Heart right ventricle (tissue), 16 donors: ENCODE measurements around the gene DSTYK. TPM values are rescaled to one million over a fixed set of nuclear protein-coding genes. Genes with fewer than 3 reads are reported as not detected.
A peak's percentile ranks its signal among the peaks of the same experiment; 100 is the strongest.

Experiments
- ATAC-seq, 8 donors: fragments of 200-7000 bp; cut with Tn5 transposase; one replicate each; pipeline ENCODE4 v1.9.1; 2020; ENCODE audit warnings: mild to moderate bottlenecking in 8 of 8, moderate library complexity in 8 of 8, moderate number of reproducible peaks in 1 of 8
- DNase-seq, 2 donors: peaks; one replicate each; pipeline ENCODE4 v3.0.0-alpha.2; 2020
- H3K27ac ChIP-seq, 10 donors: fragments of 200-600 bp; sonication (generic) in 2 of 10; one replicate each; pipeline versions ENCODE4 v1.5.0 to v1.8.0; 2020 to 2022; ENCODE audit warnings: mild to moderate bottlenecking in 3 of 10
- H3K27me3 ChIP-seq, 7 donors: fragments of 200-600 bp; one replicate each; pipeline ENCODE4 v1.8.0; 2021 to 2022; ENCODE audit warnings: mild to moderate bottlenecking in 2 of 7
- H3K36me3 ChIP-seq, 9 donors: fragments of 200-600 bp; sonication (generic) in 1 of 9; one replicate each; pipeline versions ENCODE4 v1.5.0 to v1.8.0; 2020 to 2022; ENCODE audit warnings: mild to moderate bottlenecking in 2 of 9
- H3K4me1 ChIP-seq, 9 donors: fragments of 200-600 bp; sonication (generic) in 1 of 9; one replicate each; pipeline versions ENCODE4 v1.5.0 to v1.8.0; 2020 to 2022; ENCODE audit warnings: mild to moderate bottlenecking in 4 of 9
- H3K4me3 ChIP-seq, 10 donors: fragments of 200-600 bp; sonication (generic) in 2 of 10; one replicate each; pipeline versions ENCODE4 v1.5.0 to v1.8.0; 2020 to 2022; ENCODE audit warnings: mild to moderate bottlenecking in 7 of 10, moderate library complexity in 2 of 10
- H3K9me3 ChIP-seq, 11 donors: fragments of 200-600 bp in 10 of 11; sonication (generic) in 2 of 11; one replicate each; pipeline versions ENCODE4 v1.5.0 to v1.8.0; 2013 to 2022; ENCODE audit warnings: mild to moderate bottlenecking in 2 of 11, control low read depth in 1 of 11, moderate library complexity in 1 of 11
- WGBS, 2 donors: extraction: QIAGEN DNeasy Blood & Tissue Kit; methylation state at CpG; one replicate each; pipeline ENCODE4 v1.1.7; 2013; ENCODE audit warnings: inconsistent platforms in 1 of 2; 5-methylcytosine and 5-hydroxymethylcytosine counted together
- intact Hi-C, 10 donors: fragments of 100-400 bp; cut with DNase I; formaldehyde crosslinking; loops; one replicate each; pipeline versions ENCODE4 v1.11.1 to v1.14.2; 2022
- polyA plus RNA-seq, 2 donors: library from polyadenylated mRNA; stranded (reverse); fragments of 200-250 nt; gene quantifications; one replicate each; pipeline ENCODE4 v1.2.3, GENCODE V29; 2013
- total RNA-seq, 10 donors: library from RNA; stranded (reverse); fragmentation: NEBNext Ultra II Directional in 3 of 10; extraction: Animal tissue kit (Norgen Biotek cat#: 25700) in 3 of 10; gene quantifications; one replicate each; pipeline versions ENCODE4 v1.2.1 to v1.2.4, GENCODE V29; 2021 to 2023
- TF ChIP-seq, protein P1 (sequence below), 9 donors: fragments of 200-600 bp; sonication (generic) in 2 of 9; IDR thresholded peaks; one replicate each; pipeline versions ENCODE4 v1.5.0 to v1.8.0; 2021 to 2022; ENCODE audit warnings: antibody characterized with exemption in 9 of 9, mild to moderate bottlenecking in 5 of 9, moderate library complexity in 1 of 9
- donor health status: Arrhythmogenic right ventricular cardiomyopathy.
- donor health status: ischemic (EF 13 %, LVEDD 7.1; RV severe dilation, severe dysfunction).
- donor health status: healthy with polysubstance abuse.
- donor health status: DM: no; HTN: yes; CAD: no.
- donor health status: DM: no; HTN: no; CAD: no.
- donor health status: ischemic (EF 25% LVEDD 6.9; RV normal size, moderate dysfunction).
- donor health status: ischemic (EF 25% LVEDD 5.7; RV mildly dilated, moderate dysfunction).
- donor health status: healthy.
- donor health status: DM: yes; HTN: yes; CAD: no.
- donor health status: Ischemic cardiomyopathy.
- donor health status: ischemic (EF 35%, LVEDD 5.7; RV mildly dilated, moderate dysfunction).
- donor health status: nonischemic (EF 11% LVEDD 7.7; RV severe dilation, severe dysfunction).
- donor health status: DM: yes; HTN: yes; CAD: no.
- donor health status: PGD.
- donor health status: ischemic (EF 29% LVEDD 5.4; RV normal size, mild dysfunction).
- donor health status: nonischemic (EF 23%, LVEDD 6.1; RV moderate dilation, normal function).

The DSTYK gene
- total and polyA plus RNA-seq, 12 donors: 2.6 to 9.5 (median 7.6) TPM

DNA sequence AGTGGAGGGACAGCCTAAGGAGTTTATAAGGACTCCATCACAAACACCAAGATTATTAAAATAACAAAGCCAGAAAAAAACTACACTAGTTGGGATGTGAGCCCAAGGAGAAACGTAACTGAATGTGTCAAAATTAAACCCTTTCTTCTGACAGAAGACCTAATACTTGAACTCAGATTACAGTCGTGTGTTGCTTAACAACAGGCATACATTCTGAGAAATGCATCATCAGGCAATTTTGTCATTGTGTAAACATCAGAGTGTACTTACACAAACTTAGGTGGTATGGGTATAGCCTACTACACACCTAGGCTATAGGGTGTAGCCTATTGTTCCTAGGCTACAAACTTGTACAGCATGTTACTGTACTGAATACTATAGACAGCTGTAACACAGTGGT lies 23.4 kb downstream of the DSTYK start:
- no peak overlapping the region for H3K27ac ChIP-seq
- intact Hi-C loops: no loop called here
- H3K4me1 ChIP-seq: peaks cover 0 to 47% (median 26%) of the 10 kb centered on the region in 9 donors
- H3K36me3 ChIP-seq: peaks cover 0 to 29% (median 0%) of the 10 kb centered on the region in 9 donors
- 73 to 77% methylated on average over 2 of the region's 2 CpGs for WGBS, 2 donors
- DNase-seq (no peak), ATAC-seq (no peak)
- no peaks in the 10 kb centered on the region for H3K27me3 ChIP-seq
- no peak overlapping the region for H3K4me3 ChIP-seq
- H3K9me3 ChIP-seq: no peaks in the 10 kb centered on the region
- TF ChIP-seq, protein P1, sequence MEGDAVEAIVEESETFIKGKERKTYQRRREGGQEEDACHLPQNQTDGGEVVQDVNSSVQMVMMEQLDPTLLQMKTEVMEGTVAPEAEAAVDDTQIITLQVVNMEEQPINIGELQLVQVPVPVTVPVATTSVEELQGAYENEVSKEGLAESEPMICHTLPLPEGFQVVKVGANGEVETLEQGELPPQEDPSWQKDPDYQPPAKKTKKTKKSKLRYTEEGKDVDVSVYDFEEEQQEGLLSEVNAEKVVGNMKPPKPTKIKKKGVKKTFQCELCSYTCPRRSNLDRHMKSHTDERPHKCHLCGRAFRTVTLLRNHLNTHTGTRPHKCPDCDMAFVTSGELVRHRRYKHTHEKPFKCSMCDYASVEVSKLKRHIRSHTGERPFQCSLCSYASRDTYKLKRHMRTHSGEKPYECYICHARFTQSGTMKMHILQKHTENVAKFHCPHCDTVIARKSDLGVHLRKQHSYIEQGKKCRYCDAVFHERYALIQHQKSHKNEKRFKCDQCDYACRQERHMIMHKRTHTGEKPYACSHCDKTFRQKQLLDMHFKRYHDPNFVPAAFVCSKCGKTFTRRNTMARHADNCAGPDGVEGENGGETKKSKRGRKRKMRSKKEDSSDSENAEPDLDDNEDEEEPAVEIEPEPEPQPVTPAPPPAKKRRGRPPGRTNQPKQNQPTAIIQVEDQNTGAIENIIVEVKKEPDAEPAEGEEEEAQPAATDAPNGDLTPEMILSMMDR (IDR thresholded peaks at IDR 0.05): no peak

DNA sequence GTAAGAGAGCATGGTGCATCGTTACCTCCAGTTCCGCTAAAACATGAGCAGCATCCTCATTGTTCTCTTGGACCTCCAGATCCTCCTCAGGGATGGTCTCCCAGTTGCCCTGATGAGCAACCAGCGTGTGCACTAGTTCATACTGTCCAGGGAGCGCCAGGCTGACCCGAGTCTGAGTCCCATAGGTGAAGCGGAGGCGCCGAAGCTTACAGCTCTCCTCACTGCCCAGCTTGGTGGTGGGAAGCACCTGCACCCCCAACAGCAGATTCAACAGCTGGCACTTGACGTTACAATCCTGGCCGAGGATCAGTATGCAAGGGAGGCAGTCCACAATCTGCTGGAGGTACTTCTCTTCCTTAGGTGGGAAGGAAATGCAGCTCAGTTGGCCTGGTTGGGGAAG lies 24.1 kb downstream of the DSTYK start:
- intact Hi-C loops: no loop called here
- Histone ChIP-seq H3K27ac (no peak overlapping the region), H3K36me3 (peaks cover 0 to 34% (median 0%) of the 10 kb centered on the region in 9 donors), H3K4me3 (no peak overlapping the region), H3K4me1 (peaks cover 0 to 53% (median 30%) of the 10 kb centered on the region in 9 donors), H3K9me3 (no peaks in the 10 kb centered on the region), H3K27me3 (no peaks in the 10 kb centered on the region)
- DNase-seq (no peak), ATAC-seq (no peak)
- TF ChIP-seq, protein P1 (IDR thresholded peaks at IDR 0.05): no peak
- WGBS, 2 donors: 95 to 96% methylated on average over 10 of the region's 10 CpGs

DNA sequence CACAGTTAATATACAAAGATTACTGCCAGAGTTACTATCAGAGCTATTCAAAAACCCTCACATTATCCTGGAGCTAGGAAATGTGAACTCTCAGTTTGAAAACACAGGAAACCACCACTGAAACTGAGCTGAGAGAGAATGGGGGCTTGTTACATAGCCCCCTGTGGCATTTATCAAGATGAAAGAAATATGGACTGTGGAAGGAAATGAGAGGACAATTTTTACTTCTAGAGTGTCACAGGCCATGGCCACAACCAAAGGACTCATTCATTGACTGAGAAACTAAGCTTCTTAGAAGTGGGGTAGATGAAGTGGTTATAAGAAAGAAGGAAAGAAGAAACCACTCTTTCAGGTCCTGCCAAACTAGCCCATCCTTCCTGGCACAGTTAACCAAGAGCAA lies 25.3 kb downstream of the DSTYK start:
- no peaks in the 10 kb centered on the region for H3K9me3 ChIP-seq
- peaks cover 0 to 38% (median 0%) of the 10 kb centered on the region in 9 donors for H3K36me3 ChIP-seq
- DNase-seq (no peak), ATAC-seq (no peak)
- H3K4me3 ChIP-seq: no peak overlapping the region
- H3K27me3 ChIP-seq: no peaks in the 10 kb centered on the region
- TF ChIP-seq, protein P1 (IDR thresholded peaks at IDR 0.05): no peak
- H3K4me1 ChIP-seq: peaks cover 0 to 49% (median 25%) of the 10 kb centered on the region in 9 donors
- H3K27ac ChIP-seq: no peak overlapping the region
- intact Hi-C loops: no loop called here

DNA sequence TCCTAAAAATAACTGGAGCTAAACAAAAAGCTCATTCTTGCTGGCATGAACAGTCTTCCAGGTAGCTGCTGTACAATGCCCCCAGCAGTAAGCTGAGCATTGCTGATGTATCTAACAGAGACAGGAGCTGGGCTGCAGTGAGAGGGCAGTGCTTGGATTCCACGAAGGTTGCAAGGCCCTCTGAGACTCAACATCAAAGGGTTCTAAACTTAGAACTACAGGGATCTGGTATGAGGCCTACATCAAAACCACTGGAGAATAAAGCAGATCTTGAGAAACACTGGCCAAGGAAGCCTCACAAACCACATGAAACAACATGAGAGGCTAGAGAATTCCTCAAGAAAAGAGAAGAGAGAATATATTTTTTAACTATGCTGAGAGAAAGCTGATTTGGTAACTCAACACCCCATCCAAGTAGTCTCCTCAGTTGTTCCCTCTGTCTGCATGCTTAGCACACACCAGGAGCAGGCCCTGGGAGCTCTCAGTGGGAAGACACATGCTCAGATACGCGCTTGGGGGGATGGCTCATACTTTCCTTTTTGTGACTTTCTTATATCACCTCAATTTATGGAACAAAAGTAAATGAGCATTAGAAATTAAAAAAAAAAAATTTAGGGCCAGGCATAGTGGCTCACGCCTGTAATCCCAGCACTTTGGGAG lies 27.7 kb downstream of the DSTYK start:
- intact Hi-C loops: no loop called here
- Histone ChIP-seq H3K36me3 (peaks cover 0 to 48% (median 0%) of the 10 kb centered on the region in 9 donors), H3K4me3 (no peak overlapping the region), H3K9me3 (no peaks in the 10 kb centered on the region), H3K27me3 (no peaks in the 10 kb centered on the region), H3K27ac (peak overlapping the region in 9 of 10 donors; percentile 7 to 80 (median 51)), H3K4me1 (peaks cover 0 to 48% (median 19%) of the 10 kb centered on the region in 9 donors)
- TF ChIP-seq, protein P1 (IDR thresholded peaks at IDR 0.05): no peak
- peak; percentile 33 to 88 (median 76) for ATAC-seq
- 42 to 52% methylated on average over 4 of the region's 4 CpGs for WGBS, 2 donors
- DNase-seq: peak in 1 of 2 donors; percentile 13
